Heart left ventricle (tissue), 16 donors: ENCODE results near the gene ANKRD28. TPM values are rescaled to one million over a fixed set of nuclear protein-coding genes. Genes with fewer than 3 reads are reported as not detected.

ENCODE experiments used
- ATAC-seq, 4 donors: fragments of 200-7000 bp; cut with Tn5 transposase; one replicate each; pipeline ENCODE4 v1.9.1; 2020 to 2022; ENCODE audit warnings: moderate library complexity in 4 of 4, mild to moderate bottlenecking in 3 of 4, moderate number of reproducible peaks in 1 of 4
- DNase-seq, 5 donors: peaks; one replicate each; pipeline ENCODE4 v3.0.0-alpha.2; 2020
- H3K27ac ChIP-seq, 12 donors: fragments of 200-600 bp; sonication (generic) in 4 of 12; one replicate each; pipeline versions ENCODE4 v1.5.0 to v1.8.0; 2016 to 2022; ENCODE audit warnings: mild to moderate bottlenecking in 2 of 12
- H3K27me3 ChIP-seq, 9 donors: fragments of 200-600 bp; sonication (generic) in 2 of 9; one replicate each; pipeline versions ENCODE4 v1.5.1 to v1.8.0; 2016 to 2022; ENCODE audit warnings: mild to moderate bottlenecking in 3 of 9
- H3K36me3 ChIP-seq, 9 donors: fragments of 200-600 bp; sonication (generic) in 2 of 9; one replicate each; pipeline versions ENCODE4 v1.5.0 to v1.8.0; 2018 to 2022; ENCODE audit warnings: mild to moderate bottlenecking in 2 of 9
- H3K4me1 ChIP-seq, 12 donors: fragments of 200-600 bp; sonication (generic) in 4 of 12; one replicate each; pipeline versions ENCODE4 v1.5.0 to v1.8.0; 2016 to 2022; ENCODE audit warnings: mild to moderate bottlenecking in 3 of 12
- H3K4me3 ChIP-seq, 12 donors: fragments of 200-600 bp; sonication (generic) in 4 of 12; one replicate each; pipeline versions ENCODE4 v1.5.0 to v1.8.0; 2017 to 2022; ENCODE audit warnings: mild to moderate bottlenecking in 9 of 12, moderate library complexity in 4 of 12
- H3K9me3 ChIP-seq, 12 donors: fragments of 200-600 bp; sonication (generic) in 4 of 12; one replicate each; pipeline versions ENCODE4 v1.5.0 to v1.8.0; 2016 to 2022; ENCODE audit warnings: mild to moderate bottlenecking in 1 of 12
- CTCF ChIP-seq, 12 donors: fragments of 200-600 bp; sonication (generic) in 4 of 12; IDR thresholded peaks; one replicate each; pipeline versions ENCODE4 v1.5.0 to v1.8.0; 2018 to 2022; ENCODE audit warnings: antibody characterized with exemption in 12 of 12, mild to moderate bottlenecking in 5 of 12
- POLR2A ChIP-seq, 2 donors: fragments of 450-650 bp; IDR thresholded peaks; one replicate each; pipeline ENCODE4 v1.6.1; 2017; ENCODE audit warnings: antibody characterized with exemption in 2 of 2, mild to moderate bottlenecking in 2 of 2, moderate library complexity in 2 of 2
- WGBS, 4 donors: extraction: QIAGEN DNeasy Blood & Tissue Kit in 2 of 4; methylation state at CpG; one replicate each; pipeline versions ENCODE4 v1.1.5 to v1.1.7; 2013 to 2018; 5-methylcytosine and 5-hydroxymethylcytosine counted together
- intact Hi-C, 10 donors: fragments of 100-400 bp; cut with DNase I; formaldehyde crosslinking; loops; one replicate each; pipeline versions ENCODE4 v1.11.1 to v1.14.2; 2022
- long read RNA-seq, 3 donors: library from polyadenylated mRNA; unstranded; transcript quantifications; one replicate each; pipeline ENCODE4 v2.0.0, GENCODE V29; 2020 to 2021
- polyA plus RNA-seq, 2 donors: library from polyadenylated mRNA; stranded (reverse); fragments of 200-250 nt; gene quantifications; one replicate each; pipeline ENCODE4 v1.2.3, GENCODE V29; 2013
- total RNA-seq, 9 donors: library from RNA; depleted of rRNA in 2 of 9; stranded (reverse); fragments of >200 nt in 2 of 9; fragmentation: NEBNext Ultra II Directional in 3 of 9; extraction: Animal tissue kit (Norgen Biotek cat#: 25700) in 3 of 9; gene quantifications; one replicate each; pipeline versions ENCODE4 v1.1.0 to v1.2.4, GENCODE V29; 2016 to 2023
- donor health status: ischemic (EF 13 %, LVEDD 7.1; RV severe dilation, severe dysfunction).
- donor health status: healthy with polysubstance abuse.
- donor health status: DM: no; HTN: yes; CAD: no.
- donor health status: DM: no; HTN: no; CAD: no.
- donor health status: ischemic (EF 25% LVEDD 6.9; RV normal size, moderate dysfunction).
- donor health status: ischemic (EF 25% LVEDD 5.7; RV mildly dilated, moderate dysfunction).
- donor health status: healthy.
- donor health status: DM: yes; HTN: yes; CAD: no.
- donor health status: ischemic (EF 35%, LVEDD 5.7; RV mildly dilated, moderate dysfunction).
- donor health status: nonischemic (EF 11% LVEDD 7.7; RV severe dilation, severe dysfunction).
- donor health status: DM: yes; HTN: yes; CAD: no.
- donor health status: PGD.
- donor health status: ischemic (EF 29% LVEDD 5.4; RV normal size, mild dysfunction).
- donor health status: nonischemic (EF 23%, LVEDD 6.1; RV moderate dilation, normal function).

ANKRD28 gene
- 10 to 100 TPM; 20.9 to 32.1 (median 24.6) TPM for total RNA-seq
- 10 to 100 TPM in 1 of 2 donors, 1 to 10 TPM in 1; 4.9 to 15.1 TPM for polyA plus RNA-seq
- long read RNA-seq, donor 1, full-length matches to known transcripts: 20 of 41 reads
- long read RNA-seq, donor 1, partial matches to known transcripts: 11 of 41 reads
- long read RNA-seq, donor 1, other reads (novel, unspliced or antisense): 10 of 41 reads
- long read RNA-seq, donor 2, partial matches to known transcripts: 1 of 4 reads
- long read RNA-seq, donor 2, other reads (novel, unspliced or antisense): 2 of 4 reads
- long read RNA-seq, donor 3, full-length matches to known transcripts: 18 of 40 reads
- long read RNA-seq, donor 3, partial matches to known transcripts: 7 of 40 reads
- long read RNA-seq, donor 3, other reads (novel, unspliced or antisense): 15 of 40 reads

GRCh38 chr3:15797642-15798303 lies at the start of gene ANKRD28:
Gene ANKRD28 (minus strand): TSS chr3:15797979. CDS start chr3:15796521, 1,458 bp downstream.
- DNase-seq: no peak
- intact Hi-C loops: no loop called here

DNA sequence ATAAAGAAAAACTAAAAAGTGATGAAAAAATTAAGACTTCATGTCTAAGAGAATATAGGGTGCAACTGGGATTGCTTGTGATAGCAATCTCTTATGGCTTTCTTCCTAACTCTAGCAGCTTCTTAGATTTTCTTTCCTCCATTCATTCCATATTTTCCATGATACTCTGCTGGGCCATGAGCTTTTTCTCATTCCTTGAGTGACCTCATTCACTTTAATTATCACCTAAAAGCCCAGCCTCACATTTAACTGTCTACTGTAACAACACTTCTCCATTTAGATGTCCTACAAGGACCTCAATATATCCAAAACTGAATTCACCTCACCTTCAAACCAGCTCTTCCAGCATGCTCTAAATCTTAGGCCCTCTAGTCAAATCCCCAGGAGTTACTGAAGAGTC lies 49.5 kb upstream of the ANKRD28 start:
- H3K27ac ChIP-seq: no peak overlapping the region
- TF ChIP-seq POLR2A (IDR thresholded peaks at IDR 0.05) (no peak), CTCF (IDR thresholded peaks at IDR 0.05) (no peak)
- peaks cover 0 to 6% (median 0%) of the 10 kb centered on the region in 12 donors for H3K4me1 ChIP-seq
- no peaks in the 10 kb centered on the region for H3K27me3 ChIP-seq
- peaks cover 0 to 19% (median 0%) of the 10 kb centered on the region in 12 donors for H3K9me3 ChIP-seq
- intact Hi-C loops: no loop called here
- H3K4me3 ChIP-seq: no peak overlapping the region
- H3K36me3 ChIP-seq: no peaks in the 10 kb centered on the region
- no peak for DNase-seq
- ATAC-seq: no peak

More at GRCh38 chr3:15797642-15798303, at the start of gene ANKRD28:
- Histone ChIP-seq H3K36me3 (peaks cover 0 to 2% (median 0%) of the 10 kb centered on the region in 9 donors), H3K27ac (peak within 1 kb of the TSS; percentile 28 to 89 (median 61)), H3K9me3 (no peaks in the 10 kb centered on the region), H3K27me3 (no peaks in the 10 kb centered on the region), H3K4me3 (peak within 1 kb of the TSS in 11 of 12 donors; percentile 1 to 53 (median 37)), H3K4me1 (peaks cover 0 to 90% (median 15%) of the 10 kb centered on the region in 12 donors)
- 9 to 18% (median 14%) methylated on average over 6 of the region's 6 CpGs for WGBS, 4 donors
- peak; percentile 63 to 82 (median 80) for ATAC-seq
- no peak for TF ChIP-seq POLR2A (IDR thresholded peaks at IDR 0.05)
- TF ChIP-seq CTCF (IDR thresholded peaks at IDR 0.05): peak in 4 of 12 donors; percentile 22 to 45 (median 28)

DNA sequence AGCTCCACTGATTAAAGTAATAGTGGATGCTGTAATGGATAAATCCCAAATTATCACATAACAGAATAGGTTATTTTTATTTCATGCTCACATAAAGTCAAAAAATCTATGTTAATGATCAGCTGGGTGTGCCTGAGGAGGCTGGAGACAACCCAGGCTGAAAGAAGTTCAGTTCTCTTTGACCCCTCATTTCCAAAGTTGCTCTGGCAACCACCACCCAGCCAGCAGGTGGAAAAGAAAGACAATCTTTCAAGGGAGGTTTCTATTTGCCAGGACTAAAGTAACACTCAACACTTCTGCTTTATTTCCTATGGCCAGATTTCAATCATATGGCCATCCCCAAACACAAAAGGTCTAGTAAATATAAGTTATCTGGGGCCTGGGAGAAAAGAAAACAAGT lies 48.8 kb upstream of the ANKRD28 start:
- Histone ChIP-seq H3K4me1 (peaks cover 0 to 6% (median 0%) of the 10 kb centered on the region in 12 donors), H3K36me3 (no peaks in the 10 kb centered on the region), H3K4me3 (no peak overlapping the region), H3K27ac (no peak overlapping the region), H3K27me3 (no peaks in the 10 kb centered on the region), H3K9me3 (peaks cover 0 to 16% (median 0%) of the 10 kb centered on the region in 12 donors)
- ATAC-seq: no peak
- TF ChIP-seq CTCF (IDR thresholded peaks at IDR 0.05): no peak
- no peak for TF ChIP-seq POLR2A (IDR thresholded peaks at IDR 0.05)
- DNase-seq: no peak
- intact Hi-C loops: no loop called here

- ATAC-seq (no peak), DNase-seq (no peak)
- H3K36me3 ChIP-seq: no peaks in the 10 kb centered on the region
- intact Hi-C loops: no loop called here
- WGBS, 4 donors: 75 to 85% (median 82%) methylated on average over 3 of the region's 3 CpGs
- peaks cover 0 to 25% (median 5%) of the 10 kb centered on the region in 12 donors for H3K9me3 ChIP-seq
- no peaks in the 10 kb centered on the region for H3K27me3 ChIP-seq
- H3K4me3 ChIP-seq: no peak overlapping the region
- TF ChIP-seq POLR2A (IDR thresholded peaks at IDR 0.05) (no peak), CTCF (IDR thresholded peaks at IDR 0.05) (no peak)
- peaks cover 0 to 6% (median 0%) of the 10 kb centered on the region in 12 donors for H3K4me1 ChIP-seq
- no peak overlapping the region for H3K27ac ChIP-seq
Measured at GRCh38 chr3:15845475-15845874, 47.7 kb upstream of the ANKRD28 start.
